SKM-1 treated with dmso at 0.1 percent for 144 hours (cell line): ENCODE results near the gene NT5DC1.

Experiments used
- DNase-seq: peaks from one replicate; lab custom pipeline; 2025; ENCODE audit not compliant: unreplicated experiment; lab: John Stamatoyannopoulos, UW

Gene NT5DC1

DNA sequence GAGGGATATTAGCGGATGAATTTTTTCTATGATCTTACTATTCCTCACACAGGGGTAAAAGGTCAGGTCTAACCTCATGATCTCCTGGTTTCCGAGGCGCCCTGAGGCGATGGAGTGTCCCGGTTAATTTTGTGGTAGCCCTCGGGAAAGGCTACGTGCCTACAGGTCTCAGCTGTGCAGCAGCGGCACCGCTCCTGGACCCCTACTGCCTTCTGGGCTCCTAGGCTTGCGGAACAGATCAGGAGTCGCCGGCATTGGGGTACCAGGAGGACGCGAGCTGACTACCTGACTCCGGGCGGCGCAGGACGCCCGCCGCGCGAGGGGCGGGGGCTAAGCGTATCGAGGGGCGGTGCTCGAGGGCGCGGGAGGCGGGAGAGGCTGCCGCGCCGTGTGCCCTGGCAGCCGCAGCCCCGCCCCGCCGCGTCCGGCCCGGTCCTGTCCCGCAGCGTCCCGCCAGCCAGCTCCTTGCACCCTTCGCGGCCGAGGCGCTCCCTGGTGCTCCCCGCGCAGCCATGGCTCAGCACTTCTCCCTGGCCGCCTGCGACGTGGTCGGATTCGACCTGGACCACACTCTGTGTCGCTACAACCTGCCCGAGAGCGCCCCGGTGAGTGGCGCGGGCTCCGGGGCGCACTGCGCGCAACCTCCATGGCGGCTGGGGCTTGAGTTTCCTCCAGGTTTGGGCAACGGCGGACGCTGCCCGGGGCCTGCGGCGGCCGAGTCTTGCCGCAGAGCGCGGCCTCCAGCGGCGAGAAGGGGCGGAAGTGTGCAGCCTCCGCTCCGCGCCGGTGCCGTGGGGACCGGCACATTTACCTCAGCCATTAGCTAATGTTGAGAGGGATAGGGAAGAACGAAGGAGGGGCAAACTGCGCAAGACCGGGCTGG, at the start of gene NT5DC1:
Gene NT5DC1 (plus strand): TSS at position 435 of the 883 bp plus-strand sequence. CDS start 78 bp downstream, at position 513.
- DNase-seq: peak; percentile 78

DNA sequence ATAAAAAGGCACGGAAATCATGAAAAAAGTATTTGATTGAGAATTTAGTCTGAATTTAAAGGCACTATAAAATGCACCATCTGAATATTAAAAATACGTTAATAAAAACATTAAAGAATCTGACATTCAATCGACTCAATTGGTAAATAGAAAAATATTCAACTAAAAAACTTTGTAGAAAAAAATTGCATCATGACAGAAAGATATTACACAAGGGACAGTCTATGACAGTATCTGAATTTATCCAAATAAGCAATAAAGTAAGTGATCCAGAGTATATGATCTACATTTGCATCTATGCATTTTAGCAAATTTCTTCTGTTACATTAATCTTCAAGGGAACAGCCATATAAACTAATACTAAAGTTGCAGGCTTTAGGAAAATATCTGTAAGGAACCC, 49.4 kb upstream of the NT5DC1 start:
- no peak for DNase-seq

DNA sequence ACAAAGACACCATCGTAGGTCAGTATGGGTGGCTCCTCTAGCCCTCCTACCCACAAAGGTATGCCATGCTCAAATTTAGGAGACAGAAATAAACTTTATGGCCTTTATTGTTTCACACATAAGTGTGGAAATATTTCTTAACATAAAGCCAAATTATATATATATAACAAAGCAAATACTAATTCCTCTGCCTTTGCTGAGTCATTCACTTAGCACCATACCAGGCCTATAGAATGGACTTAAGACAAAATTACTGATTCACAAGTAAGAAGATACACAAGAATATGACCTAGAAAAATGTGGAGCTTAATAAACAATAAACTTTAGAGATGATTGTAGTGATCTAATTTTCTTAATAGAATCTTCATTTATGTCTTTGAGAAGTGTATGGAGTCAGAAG, 45.1 kb upstream of the NT5DC1 start:
- no peak for DNase-seq

DNA sequence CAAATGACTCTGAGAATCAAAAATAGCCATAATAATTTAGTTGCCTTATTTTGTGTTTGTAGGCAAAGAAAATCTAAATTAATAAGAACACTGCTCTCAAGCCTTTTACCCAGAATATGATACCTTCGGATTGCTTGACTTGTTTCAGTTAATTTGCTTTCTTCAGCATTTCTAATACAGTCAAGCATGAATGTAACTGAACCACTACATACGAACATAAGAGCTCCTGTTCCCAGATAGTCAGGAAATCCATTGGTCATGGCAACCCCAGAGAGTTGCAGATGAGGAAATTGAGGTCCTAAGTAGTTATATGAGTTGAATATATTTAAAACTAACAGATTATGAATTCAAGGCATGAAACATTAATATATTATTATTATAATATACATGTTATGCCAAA, 42.9 kb upstream of the NT5DC1 start:
- no peak for DNase-seq

DNA sequence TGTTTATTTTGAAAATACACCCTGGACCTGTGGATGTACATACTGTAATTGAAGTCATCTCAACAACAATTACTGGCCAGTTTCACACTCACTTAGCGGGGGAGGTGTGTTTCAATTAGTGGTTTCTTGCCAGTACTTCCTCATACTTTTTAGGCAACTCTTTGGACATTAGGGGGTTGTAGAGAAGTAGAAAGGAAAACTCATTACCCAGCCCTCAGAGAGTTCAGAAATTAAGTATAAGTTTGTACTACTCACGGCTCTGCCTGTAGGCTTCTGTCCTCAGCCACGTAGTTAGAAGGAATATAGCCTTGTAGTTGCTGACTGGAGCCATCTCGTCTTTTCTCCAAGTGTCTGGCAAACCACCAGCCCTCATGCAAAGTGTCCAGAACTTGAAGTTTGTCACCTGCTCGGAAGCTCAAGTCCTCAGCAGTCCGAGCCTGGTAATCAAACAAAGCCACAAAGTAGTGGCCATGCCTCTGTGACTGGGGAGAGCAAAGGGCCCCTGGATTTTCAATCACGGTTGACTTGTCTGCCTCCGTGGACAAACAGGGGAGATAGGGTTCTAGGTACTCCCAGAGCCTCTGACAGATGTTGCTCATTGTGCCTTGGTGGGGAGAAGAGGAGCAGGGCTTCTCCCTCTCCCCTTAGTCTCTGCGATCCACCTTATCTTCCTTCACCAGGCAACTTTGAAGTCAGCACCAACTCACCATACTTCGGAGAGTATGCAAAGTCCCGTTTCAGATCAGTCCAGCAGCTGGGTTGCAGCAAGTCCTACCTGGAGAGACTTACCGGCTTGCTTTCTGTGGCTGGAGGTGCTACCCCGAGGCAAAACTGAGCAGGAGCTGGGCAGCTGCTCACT, 40.7 kb upstream of the NT5DC1 start:
- DNase-seq: peak; percentile 58

DNA sequence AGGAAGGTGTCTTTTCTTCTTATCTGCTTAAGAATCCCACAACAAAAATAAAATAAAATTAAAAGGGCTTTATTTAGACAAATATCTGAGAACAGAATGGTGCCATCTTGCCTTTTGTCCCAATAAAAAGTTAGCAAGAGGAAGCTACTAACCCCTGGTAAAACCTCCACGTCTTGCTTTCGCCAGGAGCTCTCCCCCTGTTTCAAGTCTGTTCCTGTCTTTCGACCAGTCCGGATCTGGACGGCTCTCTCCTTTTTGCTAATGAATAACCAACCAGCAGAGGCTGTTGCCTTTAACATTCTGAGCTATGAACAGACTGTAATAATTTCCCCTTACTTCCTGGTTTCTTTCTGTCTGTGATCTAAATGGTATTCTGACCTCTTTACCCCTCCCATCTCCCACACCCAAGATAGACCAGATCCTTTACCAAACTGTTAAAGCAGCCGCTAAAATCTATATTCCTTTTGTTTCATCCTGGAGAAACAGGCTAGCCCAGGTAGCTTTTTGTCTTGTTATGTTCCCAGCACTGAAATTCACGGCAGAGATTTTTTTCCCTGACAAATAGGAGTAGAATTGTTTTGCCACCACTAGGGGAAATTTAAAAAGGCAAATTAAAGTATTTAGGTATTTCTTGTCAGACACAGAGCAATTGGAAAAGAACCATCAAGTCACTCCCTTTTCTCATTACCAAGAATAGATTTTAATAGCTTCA, 39.9 kb upstream of the NT5DC1 start, which contains the start of gene FRK:
Gene FRK (minus strand): TSS at position 320 of the 712 bp plus-strand sequence. CDS start 580 bp downstream, outside the sequence.
- no peak for DNase-seq

DNA sequence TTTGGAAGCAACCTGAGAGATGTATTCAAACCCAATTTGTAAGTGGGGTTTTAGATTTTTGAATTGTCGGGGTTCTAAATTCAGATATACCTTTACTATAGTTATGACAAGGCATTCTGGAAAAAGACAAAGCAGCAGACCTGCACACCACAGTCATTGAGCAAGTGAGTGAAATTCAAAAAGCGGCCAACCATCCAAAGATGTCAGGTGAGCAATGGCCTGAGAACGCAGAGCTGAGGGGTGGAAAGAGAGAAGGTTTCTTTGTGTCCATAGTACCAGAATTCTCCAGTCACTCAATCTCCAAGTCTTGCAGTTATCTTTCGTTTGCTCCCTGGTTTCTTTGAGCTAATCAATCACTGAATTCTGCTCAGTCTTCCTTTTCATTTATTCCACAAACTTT, 38.2 kb upstream of the NT5DC1 start:
- DNase-seq: no peak

DNA sequence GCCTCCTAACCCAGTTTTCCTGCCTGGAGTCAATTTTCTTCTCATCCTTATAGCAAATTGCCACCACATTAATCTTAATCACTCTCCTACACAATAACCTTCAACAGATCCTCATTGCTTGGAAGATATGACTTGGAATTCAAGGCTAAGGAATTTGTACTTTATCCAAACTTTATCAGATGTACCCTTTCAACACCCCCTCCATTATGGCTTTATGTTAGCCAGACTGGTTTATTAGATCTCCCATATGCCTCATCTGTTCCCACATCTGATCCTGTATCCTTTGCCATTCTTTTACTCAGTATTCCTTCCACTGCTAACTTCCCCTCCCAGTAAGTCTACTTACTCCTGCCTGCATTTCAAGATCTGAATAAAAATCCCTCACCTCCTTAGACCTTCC, 36.0 kb upstream of the NT5DC1 start:
- DNase-seq: no peak

DNA sequence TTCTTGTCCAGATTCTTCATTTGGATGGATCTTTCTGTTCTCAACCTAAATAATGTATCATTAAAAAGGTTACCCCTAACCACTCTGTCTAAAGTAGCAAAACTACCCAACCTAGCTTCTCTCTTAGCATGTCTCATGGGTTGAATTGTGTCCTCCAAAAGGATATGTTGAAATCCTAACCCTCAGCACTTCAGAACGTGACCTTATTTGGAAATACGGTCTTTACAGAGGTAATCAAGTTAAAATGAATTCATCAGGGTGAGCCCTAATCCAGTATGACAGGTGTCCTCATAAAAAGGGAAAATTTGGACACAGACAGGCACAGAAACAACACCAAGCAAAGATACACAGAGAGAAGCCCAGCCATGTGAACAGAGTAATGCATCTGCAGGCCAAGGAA, 33.9 kb upstream of the NT5DC1 start:
- no peak for DNase-seq

DNA sequence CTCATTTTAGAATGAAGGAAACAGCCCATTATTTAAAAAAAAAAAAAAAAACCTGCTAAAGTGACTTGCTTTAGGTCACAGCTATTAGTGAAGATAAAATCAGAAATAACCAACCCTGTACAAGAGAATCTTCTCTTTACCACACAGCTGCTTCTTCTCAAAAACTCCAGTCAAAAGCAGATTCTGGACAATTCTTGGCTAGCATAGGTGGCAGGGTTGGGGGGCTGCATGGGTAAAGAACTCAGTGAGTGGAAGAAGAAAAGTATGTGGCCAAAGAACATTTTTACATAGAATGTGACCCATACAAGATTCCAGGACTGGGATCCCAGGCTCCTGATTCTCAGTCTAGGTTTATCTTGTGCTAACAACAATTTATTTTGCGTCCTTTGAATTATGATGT, 30.6 kb upstream of the NT5DC1 start:
- DNase-seq: no peak

DNA sequence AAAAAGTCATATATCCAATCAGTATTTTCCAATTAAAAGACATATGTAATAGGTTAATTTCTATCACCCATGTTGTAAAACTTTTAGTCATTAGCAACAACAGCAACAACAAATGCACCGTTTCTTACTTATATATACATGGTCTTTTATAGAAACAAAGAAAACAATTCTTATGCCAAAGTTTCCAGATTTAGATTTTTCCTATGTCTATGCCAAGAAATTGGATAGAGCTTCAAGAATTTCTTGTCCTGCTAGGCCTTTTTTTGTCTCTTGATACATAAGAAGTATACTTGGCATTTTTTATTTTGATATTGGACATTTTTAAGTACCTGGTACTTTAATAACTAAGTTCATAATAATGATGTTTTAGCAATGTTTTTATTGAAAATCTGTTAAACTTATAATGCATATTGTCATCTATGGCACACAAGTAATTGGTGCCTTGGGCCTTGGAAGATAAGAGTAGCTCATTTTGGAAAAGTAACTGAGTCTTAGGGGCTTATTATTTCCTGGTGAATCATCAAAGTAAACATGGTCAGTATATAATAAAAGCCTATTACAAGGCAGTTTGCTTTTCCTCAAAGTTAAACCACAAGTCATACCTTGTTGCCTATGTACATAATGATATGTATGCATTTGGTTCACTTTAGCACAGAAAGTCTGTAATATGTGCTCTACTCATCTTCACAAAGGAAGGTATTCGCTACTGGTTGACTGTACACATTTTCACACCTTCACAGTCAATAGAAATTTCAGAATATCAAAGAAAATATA, 29.9 kb upstream of the NT5DC1 start:
- no peak for DNase-seq

DNA sequence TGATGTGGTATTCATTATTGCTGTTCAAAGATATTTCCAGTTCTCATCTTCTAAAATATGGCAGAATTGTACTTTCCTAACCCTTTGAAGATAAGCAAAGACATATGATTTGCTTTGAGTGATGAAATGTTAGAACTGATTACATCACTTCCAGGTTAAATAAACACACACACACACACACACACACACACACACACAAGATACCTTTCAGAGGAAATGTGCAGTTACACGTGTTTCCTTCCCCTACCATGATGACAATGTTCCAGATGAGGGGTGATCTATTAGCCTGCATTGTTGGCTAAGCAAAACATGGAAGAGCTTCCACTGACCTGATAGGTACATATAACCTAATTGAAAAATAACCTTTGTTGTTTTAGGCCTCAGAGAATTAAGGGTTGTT, 28.3 kb upstream of the NT5DC1 start:
- DNase-seq: no peak

DNA sequence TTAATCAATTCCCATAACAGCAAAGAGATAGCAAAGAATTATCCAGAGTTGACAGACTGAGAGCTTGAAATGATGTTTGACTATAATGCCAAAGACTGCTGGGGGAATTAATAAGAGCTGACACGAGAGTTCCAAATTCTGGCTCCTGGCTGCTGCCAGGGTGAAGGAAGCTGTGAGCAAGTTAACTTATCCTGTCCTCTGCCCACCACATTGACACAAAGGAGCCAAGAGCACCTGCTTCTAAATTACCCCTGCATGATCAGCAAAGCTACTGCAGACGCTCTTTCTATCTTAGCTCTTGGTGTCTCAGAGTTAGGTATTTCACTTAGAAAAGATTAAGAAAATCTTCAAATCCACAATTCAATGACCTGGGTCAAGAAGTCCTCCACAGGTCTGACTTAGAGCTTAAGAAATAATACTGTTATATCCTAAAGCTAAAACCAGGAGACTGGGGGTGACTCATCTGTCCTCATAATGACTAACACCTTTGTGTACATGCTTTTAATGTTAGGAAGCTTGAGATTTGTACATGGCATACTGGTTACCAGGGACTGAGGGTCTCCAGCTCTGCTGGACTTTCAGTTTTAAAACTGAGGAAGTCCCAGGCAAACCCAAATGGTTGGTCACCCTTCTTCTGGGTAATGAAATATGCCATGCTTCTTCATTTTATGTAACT, 26.8 kb upstream of the NT5DC1 start:
- no peak for DNase-seq

DNA sequence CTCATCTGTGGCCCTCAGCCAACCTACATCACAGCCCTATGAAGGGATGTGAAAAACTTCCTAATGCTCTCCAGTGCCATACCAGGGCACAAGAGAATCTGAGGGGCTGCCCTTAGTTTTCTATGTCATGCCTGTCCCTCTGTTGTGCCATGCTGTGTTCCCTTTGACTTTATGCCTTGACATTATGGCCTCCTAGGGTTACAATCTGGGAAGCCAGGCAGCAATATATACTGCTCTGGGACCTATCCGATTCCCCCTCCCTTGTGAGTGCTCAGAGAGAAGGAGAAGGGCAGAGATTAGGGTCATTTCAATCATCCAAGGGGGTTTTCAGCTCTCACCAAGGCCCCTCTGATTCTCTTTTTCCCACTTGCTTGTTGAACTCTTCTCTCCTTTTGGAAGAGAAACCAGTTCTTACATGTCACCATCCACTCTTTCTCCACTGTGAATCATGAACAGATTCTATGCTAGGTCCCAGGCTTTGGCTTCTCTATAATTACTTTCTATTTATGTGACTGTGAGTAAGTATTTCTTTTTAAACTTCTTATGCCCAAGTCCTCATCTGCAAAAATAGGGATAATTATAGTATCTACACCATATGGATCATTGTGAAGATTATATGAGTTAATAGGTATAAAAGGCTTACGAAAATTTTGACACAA, 25.8 kb upstream of the NT5DC1 start:
- no peak for DNase-seq

DNA sequence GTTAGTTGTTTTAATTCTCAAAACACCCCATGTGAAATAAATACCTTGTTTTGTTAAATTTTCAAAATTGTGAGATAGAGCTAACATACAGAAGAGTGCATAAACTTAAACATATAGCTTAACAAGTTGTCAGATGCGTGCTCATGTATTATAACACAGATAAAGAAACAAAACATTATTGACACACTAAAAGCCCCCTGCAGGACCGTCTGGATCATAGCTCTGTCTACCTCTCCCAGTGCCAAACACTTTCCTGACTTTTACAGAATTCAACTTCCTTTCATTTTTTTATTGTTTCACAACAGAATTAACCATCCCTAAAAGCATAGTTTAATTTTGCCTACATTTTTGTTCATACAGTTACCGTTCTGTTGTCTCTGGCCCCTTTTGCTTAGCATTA, 22.1 kb upstream of the NT5DC1 start:
- DNase-seq: no peak

DNA sequence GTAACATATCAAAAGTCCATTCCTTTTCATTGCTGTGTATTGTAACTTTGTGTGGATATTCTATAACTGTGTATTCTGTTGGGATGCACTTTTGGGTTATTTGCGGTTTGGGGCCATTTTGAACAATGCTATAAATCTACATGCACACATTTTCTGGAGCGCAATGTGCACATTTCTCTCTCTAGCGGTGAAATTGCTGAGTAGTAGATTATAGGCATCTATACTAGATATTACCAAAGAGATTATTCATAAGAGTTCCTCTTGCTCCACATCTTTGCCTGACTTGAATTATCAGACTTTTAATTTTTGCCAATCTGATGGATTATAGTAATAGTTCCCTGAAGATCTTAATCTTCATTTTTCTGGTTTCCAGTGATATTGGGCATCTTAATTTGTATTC, 21.7 kb upstream of the NT5DC1 start:
- DNase-seq: no peak

DNA sequence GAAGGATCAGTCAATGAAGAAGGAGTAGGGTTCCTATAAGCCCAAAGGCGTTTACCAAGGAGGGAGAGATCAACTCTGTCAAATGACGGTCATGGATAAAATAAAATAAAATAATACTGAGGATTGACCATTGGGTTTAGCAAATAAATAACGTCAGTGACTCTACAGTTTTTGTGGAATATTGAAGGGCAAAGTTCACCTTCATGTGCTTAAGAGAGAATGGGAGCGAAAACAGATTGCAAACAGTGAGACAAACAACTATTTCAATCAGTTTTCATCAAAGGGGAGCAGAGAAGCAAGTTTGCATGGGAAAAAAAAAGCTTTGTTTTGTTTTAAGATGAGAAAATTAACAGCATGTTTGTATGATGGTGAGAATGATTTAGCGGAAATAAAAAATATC, 17.6 kb upstream of the NT5DC1 start:
- no peak for DNase-seq

DNA sequence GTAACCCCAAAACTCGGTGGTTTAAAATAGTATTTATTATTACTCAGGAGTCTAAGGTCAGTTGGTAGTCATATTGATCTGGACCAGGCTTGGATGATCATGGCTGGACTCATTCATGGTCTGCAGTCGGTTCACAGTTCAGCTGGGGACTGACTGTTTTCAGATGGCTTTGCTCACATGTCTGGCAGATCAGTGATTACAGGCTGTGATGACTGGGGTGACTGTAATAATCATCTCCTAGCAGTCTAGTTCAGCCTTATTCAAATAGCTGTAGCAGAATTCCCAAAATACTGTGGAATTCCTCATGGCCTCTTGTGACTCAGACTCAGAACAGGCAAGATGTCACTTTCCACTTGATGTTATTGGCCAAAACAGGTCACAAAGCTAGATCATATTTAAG, 16.4 kb upstream of the NT5DC1 start:
- no peak for DNase-seq

DNA sequence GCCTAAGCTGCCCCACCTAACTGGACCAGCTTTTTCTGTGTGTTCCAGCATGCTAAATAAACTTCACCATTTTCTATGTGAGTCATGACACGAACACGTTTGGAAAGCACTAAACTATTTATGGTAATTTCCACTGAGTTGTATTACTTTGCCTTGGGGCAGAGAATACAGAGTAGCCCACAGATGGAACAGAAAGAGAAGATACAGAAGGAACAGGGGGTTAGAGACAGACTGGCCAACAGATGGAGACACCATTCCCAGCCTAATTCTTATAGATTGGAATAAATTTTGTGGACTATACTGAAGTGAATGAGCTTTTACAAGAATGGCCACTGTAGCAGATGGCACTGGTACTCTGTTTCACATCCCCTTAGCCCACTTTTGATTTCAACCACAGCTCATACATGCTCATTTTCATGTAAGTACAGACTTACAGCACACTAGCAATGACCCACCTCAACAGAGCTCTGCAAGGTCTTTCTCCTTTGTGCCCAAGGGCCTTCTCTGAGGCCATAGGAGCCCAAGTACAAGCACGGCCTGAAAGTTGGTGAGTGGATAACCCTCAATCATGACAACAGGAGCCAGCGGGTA, 13.1 kb upstream of the NT5DC1 start:
- no peak for DNase-seq
